GM23338 (cell line): ENCODE measurements around the gene PLA2G1B.

ENCODE experiments used
- CREB1 ChIP-seq: fragments of 250-450 bp; sonication (Bioruptor Pico); IDR thresholded peaks from 2 replicates; pipeline ENCODE4 v1.5.0; 2020; ENCODE audit warnings: low read depth, mild to moderate bottlenecking, moderate library complexity
- EZH2 ChIP-seq: fragments of 200-600 bp; sonication (generic); IDR thresholded peaks from one replicate; pipeline ENCODE4 v1.8.0; 2017; ENCODE audit warnings: antibody characterized with exemption, mild to moderate bottlenecking, low read depth; ENCODE audit not compliant: unreplicated experiment
- EZH2phosphoT487 ChIP-seq: fragments of 200-600 bp; sonication (generic); IDR thresholded peaks from one replicate; pipeline ENCODE4 v1.8.1; 2018; ENCODE audit warnings: antibody characterized with exemption; ENCODE audit not compliant: unreplicated experiment
- JUNB ChIP-seq: IDR thresholded peaks from one replicate; pipeline ENCODE4 v1.6.1; 2016; ENCODE audit warnings: antibody characterized with exemption; ENCODE audit not compliant: unreplicated experiment
- NANOG ChIP-seq: IDR thresholded peaks from 2 replicates; pipeline ENCODE4 v1.6.1; 2016; ENCODE audit warnings: antibody characterized with exemption, borderline replicate concordance
- POLR2AphosphoS5 ChIP-seq: IDR thresholded peaks from 2 replicates; pipeline ENCODE4 v1.6.1; 2016; ENCODE audit warnings: antibody characterized with exemption, low read depth
- STAT1 ChIP-seq: IDR thresholded peaks from one replicate; pipeline ENCODE4 v1.6.1; 2016; ENCODE audit warnings: antibody characterized with exemption; ENCODE audit not compliant: unreplicated experiment
- ZNF114 ChIP-seq: fragments of 250-450 bp; sonication (Bioruptor Pico); IDR thresholded peaks from 2 replicates; pipeline ENCODE4 v1.5.0; 2020; ENCODE audit warnings: mild to moderate bottlenecking, moderate library complexity
- ZNF331 ChIP-seq: fragments of 250-450 bp; sonication (Bioruptor Pico); IDR thresholded peaks from 2 replicates; pipeline ENCODE4 v1.5.0; 2020; ENCODE audit warnings: low read depth, mild to moderate bottlenecking, moderate library complexity
- TF ChIP-seq, protein P1 (sequence below), 2 experiments: fragments of 200-600 bp in 1 of 2; sonication (generic) in 1 of 2; conservative IDR thresholded peaks; 2 replicates each; pipeline versions ENCODE4 v1.5.1 to v1.6.1; 2016 to 2017; ENCODE audit warnings: antibody characterized with exemption in 2 of 2, low read depth in 2 of 2, mild to moderate bottlenecking in 2 of 2, moderate library complexity in 1 of 2
- TF ChIP-seq, protein P2 (sequence below): IDR thresholded peaks from one replicate; pipeline ENCODE4 v1.6.1; 2018; ENCODE audit warnings: antibody characterized with exemption; ENCODE audit not compliant: unreplicated experiment
- TF ChIP-seq, protein P3 (sequence below): IDR thresholded peaks from 2 replicates; pipeline ENCODE4 v1.6.1; 2016; ENCODE audit warnings: antibody characterized with exemption
- TF ChIP-seq, protein P4 (sequence below): fragments of 250-450 bp; sonication (Bioruptor Pico); IDR thresholded peaks from 2 replicates; pipeline ENCODE4 v1.5.0; 2020; ENCODE audit warnings: mild to moderate bottlenecking, moderate library complexity

DNA sequence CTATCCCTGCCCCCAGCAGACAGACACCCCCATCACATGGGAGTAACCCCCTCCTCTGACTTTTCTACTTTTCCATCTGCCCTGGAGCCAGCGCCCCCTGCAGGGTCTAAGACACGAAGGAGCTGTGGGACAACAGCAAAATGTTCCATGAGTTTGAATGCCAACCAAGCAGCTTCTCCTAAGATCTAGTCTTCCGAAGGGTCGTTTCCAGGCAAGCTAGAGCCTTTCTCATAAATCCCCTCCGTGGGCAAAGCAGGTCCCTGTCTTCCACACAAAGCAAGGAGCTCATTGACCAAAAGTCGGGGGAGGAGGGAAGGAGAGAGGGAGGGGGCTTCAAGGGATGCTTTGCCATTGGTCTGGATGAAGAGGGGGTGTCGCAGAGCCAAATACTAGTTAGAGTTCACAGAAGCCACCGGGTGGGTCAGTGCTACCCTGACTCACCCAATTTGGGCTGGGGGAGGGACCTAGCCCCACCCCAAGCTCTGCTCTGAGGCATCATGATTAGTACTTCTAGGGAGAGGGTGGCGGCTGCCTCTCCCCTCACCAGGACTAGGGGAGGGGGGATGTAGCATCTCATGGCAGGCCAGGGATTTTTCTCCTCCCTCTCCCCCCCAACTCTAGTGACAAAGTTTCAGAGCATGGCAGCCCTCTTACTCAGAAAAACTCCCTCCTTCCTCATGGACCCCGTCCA, 39.8 kb upstream of the PLA2G1B start:
- TF ChIP-seq, protein P1, sequence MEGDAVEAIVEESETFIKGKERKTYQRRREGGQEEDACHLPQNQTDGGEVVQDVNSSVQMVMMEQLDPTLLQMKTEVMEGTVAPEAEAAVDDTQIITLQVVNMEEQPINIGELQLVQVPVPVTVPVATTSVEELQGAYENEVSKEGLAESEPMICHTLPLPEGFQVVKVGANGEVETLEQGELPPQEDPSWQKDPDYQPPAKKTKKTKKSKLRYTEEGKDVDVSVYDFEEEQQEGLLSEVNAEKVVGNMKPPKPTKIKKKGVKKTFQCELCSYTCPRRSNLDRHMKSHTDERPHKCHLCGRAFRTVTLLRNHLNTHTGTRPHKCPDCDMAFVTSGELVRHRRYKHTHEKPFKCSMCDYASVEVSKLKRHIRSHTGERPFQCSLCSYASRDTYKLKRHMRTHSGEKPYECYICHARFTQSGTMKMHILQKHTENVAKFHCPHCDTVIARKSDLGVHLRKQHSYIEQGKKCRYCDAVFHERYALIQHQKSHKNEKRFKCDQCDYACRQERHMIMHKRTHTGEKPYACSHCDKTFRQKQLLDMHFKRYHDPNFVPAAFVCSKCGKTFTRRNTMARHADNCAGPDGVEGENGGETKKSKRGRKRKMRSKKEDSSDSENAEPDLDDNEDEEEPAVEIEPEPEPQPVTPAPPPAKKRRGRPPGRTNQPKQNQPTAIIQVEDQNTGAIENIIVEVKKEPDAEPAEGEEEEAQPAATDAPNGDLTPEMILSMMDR (conservative IDR thresholded peaks at IDR 0.05; ENCODE audit: low read depth in 2 of 2): peak; percentile 80 to 90
- TF ChIP-seq POLR2AphosphoS5 (no peak), EZH2 (no peak), EZH2phosphoT487 (no peak), CREB1 (CRISPR knock-in tag) (no peak), JUNB (no peak), STAT1 (no peak), ZNF114 (no peak), NANOG (no peak), ZNF331 (CRISPR knock-in tag) (no peak)
- TF ChIP-seq, protein P2, sequence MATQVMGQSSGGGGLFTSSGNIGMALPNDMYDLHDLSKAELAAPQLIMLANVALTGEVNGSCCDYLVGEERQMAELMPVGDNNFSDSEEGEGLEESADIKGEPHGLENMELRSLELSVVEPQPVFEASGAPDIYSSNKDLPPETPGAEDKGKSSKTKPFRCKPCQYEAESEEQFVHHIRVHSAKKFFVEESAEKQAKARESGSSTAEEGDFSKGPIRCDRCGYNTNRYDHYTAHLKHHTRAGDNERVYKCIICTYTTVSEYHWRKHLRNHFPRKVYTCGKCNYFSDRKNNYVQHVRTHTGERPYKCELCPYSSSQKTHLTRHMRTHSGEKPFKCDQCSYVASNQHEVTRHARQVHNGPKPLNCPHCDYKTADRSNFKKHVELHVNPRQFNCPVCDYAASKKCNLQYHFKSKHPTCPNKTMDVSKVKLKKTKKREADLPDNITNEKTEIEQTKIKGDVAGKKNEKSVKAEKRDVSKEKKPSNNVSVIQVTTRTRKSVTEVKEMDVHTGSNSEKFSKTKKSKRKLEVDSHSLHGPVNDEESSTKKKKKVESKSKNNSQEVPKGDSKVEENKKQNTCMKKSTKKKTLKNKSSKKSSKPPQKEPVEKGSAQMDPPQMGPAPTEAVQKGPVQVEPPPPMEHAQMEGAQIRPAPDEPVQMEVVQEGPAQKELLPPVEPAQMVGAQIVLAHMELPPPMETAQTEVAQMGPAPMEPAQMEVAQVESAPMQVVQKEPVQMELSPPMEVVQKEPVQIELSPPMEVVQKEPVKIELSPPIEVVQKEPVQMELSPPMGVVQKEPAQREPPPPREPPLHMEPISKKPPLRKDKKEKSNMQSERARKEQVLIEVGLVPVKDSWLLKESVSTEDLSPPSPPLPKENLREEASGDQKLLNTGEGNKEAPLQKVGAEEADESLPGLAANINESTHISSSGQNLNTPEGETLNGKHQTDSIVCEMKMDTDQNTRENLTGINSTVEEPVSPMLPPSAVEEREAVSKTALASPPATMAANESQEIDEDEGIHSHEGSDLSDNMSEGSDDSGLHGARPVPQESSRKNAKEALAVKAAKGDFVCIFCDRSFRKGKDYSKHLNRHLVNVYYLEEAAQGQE: no peak
- TF ChIP-seq, protein P3, sequence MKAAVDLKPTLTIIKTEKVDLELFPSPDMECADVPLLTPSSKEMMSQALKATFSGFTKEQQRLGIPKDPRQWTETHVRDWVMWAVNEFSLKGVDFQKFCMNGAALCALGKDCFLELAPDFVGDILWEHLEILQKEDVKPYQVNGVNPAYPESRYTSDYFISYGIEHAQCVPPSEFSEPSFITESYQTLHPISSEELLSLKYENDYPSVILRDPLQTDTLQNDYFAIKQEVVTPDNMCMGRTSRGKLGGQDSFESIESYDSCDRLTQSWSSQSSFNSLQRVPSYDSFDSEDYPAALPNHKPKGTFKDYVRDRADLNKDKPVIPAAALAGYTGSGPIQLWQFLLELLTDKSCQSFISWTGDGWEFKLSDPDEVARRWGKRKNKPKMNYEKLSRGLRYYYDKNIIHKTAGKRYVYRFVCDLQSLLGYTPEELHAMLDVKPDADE: no peak
- TF ChIP-seq, protein P4, sequence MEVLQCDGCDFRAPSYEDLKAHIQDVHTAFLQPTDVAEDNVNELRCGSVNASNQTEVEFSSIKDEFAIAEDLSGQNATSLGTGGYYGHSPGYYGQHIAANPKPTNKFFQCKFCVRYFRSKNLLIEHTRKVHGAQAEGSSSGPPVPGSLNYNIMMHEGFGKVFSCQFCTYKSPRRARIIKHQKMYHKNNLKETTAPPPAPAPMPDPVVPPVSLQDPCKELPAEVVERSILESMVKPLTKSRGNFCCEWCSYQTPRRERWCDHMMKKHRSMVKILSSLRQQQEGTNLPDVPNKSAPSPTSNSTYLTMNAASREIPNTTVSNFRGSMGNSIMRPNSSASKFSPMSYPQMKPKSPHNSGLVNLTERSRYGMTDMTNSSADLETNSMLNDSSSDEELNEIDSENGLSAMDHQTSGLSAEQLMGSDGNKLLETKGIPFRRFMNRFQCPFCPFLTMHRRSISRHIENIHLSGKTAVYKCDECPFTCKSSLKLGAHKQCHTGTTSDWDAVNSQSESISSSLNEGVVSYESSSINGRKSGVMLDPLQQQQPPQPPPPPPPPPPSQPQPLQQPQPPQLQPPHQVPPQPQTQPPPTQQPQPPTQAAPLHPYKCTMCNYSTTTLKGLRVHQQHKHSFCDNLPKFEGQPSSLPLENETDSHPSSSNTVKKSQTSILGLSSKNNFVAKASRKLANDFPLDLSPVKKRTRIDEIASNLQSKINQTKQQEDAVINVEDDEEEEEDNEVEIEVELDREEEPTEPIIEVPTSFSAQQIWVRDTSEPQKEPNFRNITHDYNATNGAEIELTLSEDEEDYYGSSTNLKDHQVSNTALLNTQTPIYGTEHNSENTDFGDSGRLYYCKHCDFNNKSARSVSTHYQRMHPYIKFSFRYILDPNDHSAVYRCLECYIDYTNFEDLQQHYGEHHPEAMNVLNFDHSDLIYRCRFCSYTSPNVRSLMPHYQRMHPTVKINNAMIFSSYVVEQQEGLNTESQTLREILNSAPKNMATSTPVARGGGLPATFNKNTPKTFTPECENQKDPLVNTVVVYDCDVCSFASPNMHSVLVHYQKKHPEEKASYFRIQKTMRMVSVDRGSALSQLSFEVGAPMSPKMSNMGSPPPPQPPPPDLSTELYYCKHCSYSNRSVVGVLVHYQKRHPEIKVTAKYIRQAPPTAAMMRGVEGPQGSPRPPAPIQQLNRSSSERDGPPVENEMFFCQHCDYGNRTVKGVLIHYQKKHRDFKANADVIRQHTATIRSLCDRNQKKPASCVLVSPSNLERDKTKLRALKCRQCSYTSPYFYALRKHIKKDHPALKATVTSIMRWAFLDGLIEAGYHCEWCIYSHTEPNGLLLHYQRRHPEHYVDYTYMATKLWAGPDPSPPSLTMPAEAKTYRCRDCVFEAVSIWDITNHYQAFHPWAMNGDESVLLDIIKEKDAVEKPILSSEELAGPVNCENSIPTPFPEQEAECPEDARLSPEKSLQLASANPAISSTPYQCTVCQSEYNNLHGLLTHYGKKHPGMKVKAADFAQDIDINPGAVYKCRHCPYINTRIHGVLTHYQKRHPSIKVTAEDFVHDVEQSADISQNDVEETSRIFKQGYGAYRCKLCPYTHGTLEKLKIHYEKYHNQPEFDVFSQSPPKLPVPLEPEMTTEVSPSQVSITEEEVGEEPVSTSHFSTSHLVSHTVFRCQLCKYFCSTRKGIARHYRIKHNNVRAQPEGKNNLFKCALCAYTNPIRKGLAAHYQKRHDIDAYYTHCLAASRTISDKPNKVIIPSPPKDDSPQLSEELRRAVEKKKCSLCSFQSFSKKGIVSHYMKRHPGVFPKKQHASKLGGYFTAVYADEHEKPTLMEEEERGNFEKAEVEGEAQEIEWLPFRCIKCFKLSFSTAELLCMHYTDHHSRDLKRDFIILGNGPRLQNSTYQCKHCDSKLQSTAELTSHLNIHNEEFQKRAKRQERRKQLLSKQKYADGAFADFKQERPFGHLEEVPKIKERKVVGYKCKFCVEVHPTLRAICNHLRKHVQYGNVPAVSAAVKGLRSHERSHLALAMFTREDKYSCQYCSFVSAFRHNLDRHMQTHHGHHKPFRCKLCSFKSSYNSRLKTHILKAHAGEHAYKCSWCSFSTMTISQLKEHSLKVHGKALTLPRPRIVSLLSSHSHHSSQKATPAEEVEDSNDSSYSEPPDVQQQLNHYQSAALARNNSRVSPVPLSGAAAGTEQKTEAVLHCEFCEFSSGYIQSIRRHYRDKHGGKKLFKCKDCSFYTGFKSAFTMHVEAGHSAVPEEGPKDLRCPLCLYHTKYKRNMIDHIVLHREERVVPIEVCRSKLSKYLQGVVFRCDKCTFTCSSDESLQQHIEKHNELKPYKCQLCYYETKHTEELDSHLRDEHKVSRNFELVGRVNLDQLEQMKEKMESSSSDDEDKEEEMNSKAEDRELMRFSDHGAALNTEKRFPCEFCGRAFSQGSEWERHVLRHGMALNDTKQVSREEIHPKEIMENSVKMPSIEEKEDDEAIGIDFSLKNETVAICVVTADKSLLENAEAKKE (CRISPR knock-in tag): no peak
